HEK293T (cell line): ENCODE measurements around the gene INKA2.

Experiments used
- CTCF ChIA-PET: fragments of 350-600 bp; formaldehyde crosslinking; extraction: SDS; loops from one replicate; lab custom pipeline; 2021; ENCODE audit warnings: antibody characterized with exemption, inconsistent platforms; lab: Yijun Ruan, JAX
- POLR2A ChIA-PET: fragments of 350-600 bp; formaldehyde crosslinking; extraction: SDS; loops from one replicate; lab custom pipeline; 2020; ENCODE audit warnings: antibody characterized with exemption, inconsistent platforms; lab: Yijun Ruan, JAX
- DNase-seq: peaks from one replicate; pipeline ENCODE4 v3.0.0; 2012; ENCODE audit warnings: mixed read lengths; ENCODE audit errors: extremely low spot score
- ARNT ChIP-seq: fragments of 450-650 bp; IDR thresholded peaks from 2 replicates; pipeline ENCODE4 v1.6.1; 2017; ENCODE audit warnings: mild to moderate bottlenecking
- BHLHE40 ChIP-seq: fragments of 450-650 bp; IDR thresholded peaks from 2 replicates; pipeline ENCODE4 v1.6.1; 2016; ENCODE audit warnings: mild to moderate bottlenecking, moderate library complexity, borderline replicate concordance
- CTBP1 ChIP-seq: fragments of 450-650 bp; IDR thresholded peaks from 2 replicates; pipeline ENCODE4 v1.6.1; 2016; ENCODE audit warnings: borderline replicate concordance
- ELF4 ChIP-seq: fragments of 450-650 bp; IDR thresholded peaks from 2 replicates; pipeline ENCODE4 v1.6.1; 2017; ENCODE audit warnings: antibody characterized with exemption
- FOXA1 ChIP-seq: fragments of 450-650 bp; IDR thresholded peaks from 2 replicates; pipeline ENCODE4 v1.6.1; 2016; ENCODE audit warnings: mild to moderate bottlenecking
- FOXK2 ChIP-seq: fragments of 450-650 bp; IDR thresholded peaks from 2 replicates; pipeline ENCODE4 v1.6.1; 2016; ENCODE audit warnings: mild to moderate bottlenecking
- FOXM1 ChIP-seq: fragments of 450-650 bp; IDR thresholded peaks from 2 replicates; pipeline ENCODE4 v1.6.1; 2017; ENCODE audit warnings: mild to moderate bottlenecking, borderline replicate concordance
- HDGF ChIP-seq: fragments of 450-650 bp; IDR thresholded peaks from 2 replicates; pipeline ENCODE4 v1.6.1; 2017; ENCODE audit warnings: antibody characterized with exemption, borderline replicate concordance
- L3MBTL2 ChIP-seq: fragments of 450-650 bp; conservative IDR thresholded peaks from 2 replicates; pipeline ENCODE4 v1.6.1; 2016; ENCODE audit warnings: mild to moderate bottlenecking
- LEF1 ChIP-seq: fragments of 450-650 bp; IDR thresholded peaks from 2 replicates; pipeline ENCODE4 v1.6.1; 2017; ENCODE audit warnings: mild to moderate bottlenecking, borderline replicate concordance
- NFRKB ChIP-seq: fragments of 450-650 bp; IDR thresholded peaks from 2 replicates; pipeline ENCODE4 v1.6.1; 2016; ENCODE audit warnings: mild to moderate bottlenecking, moderate library complexity
- PKNOX1 ChIP-seq: fragments of 450-650 bp; IDR thresholded peaks from 2 replicates; pipeline ENCODE4 v1.6.1; 2016
- SP1 ChIP-seq: fragments of 450-650 bp; IDR thresholded peaks from 2 replicates; pipeline ENCODE4 v1.6.1; 2017
- SUZ12 ChIP-seq: fragments of 450-650 bp; IDR thresholded peaks from 2 replicates; pipeline ENCODE4 v1.6.1; 2016; ENCODE audit warnings: mild to moderate bottlenecking
- TARDBP ChIP-seq: fragments of 450-650 bp; IDR thresholded peaks from 2 replicates; pipeline ENCODE4 v1.6.1; 2016
- ZNF384 ChIP-seq: fragments of 450-650 bp; IDR thresholded peaks from 2 replicates; pipeline ENCODE4 v1.6.1; 2016

Gene INKA2

GRCh38 chr1:111734856-111735255 is 4.3 kb downstream of the INKA2 start:
- TF ChIP-seq PKNOX1 = 0 out of 2 replicates have a peak, but pooled peaks have one; percentile 25
- TF ChIP-seq ELF4 = no peak
- POLR2A ChIA-PET = interaction anchor here (0.9 kb wide), 1 partner anchor 33 kb away, joined by 3 read pairs; no protein-coding TSS in a partner anchor
- no peak for DNase-seq
- CTCF ChIA-PET = interaction anchor here (1.0 kb wide), 1 partner anchor 12 kb away, joined by 3 read pairs; no protein-coding TSS in a partner anchor

- TF ChIP-seq LEF1 = no peak
- TF ChIP-seq SP1 = no peak
- no peak for TF ChIP-seq FOXM1
- TF ChIP-seq FOXK2 = no peak
- no peak for TF ChIP-seq CTBP1
- TF ChIP-seq L3MBTL2 = no peak
- no peak for TF ChIP-seq BHLHE40
- TF ChIP-seq PKNOX1 = no peak
- TF ChIP-seq ZNF384 = no peak
- no peak for TF ChIP-seq FOXA1
- no peak for TF ChIP-seq HDGF
- TF ChIP-seq ELF4 = no peak
- TF ChIP-seq TARDBP = no peak
- TF ChIP-seq SUZ12 = no peak
- no peak for TF ChIP-seq ARNT
- TF ChIP-seq NFRKB = no peak
- ChIA-PET POLR2A (interaction anchor here (0.9 kb wide), 1 partner anchor 34 kb away, joined by 3 read pairs; no protein-coding TSS in a partner anchor), CTCF (interaction anchor here (1.0 kb wide), 1 partner anchor 13 kb away, joined by 3 read pairs; no protein-coding TSS in a partner anchor)
- no peak for DNase-seq
Measured at GRCh38 chr1:111734426-111734825, 4.8 kb downstream of the INKA2 start.

- ChIA-PET CTCF (interaction anchor here (1.0 kb wide), 1 partner anchor 13 kb away, joined by 3 read pairs; no protein-coding TSS in a partner anchor), POLR2A (no interaction called here)
- no peak for DNase-seq
- TF ChIP-seq SUZ12 = no peak
Measured at GRCh38 chr1:111733992-111734341, 5.2 kb downstream of the INKA2 start.

DNA sequence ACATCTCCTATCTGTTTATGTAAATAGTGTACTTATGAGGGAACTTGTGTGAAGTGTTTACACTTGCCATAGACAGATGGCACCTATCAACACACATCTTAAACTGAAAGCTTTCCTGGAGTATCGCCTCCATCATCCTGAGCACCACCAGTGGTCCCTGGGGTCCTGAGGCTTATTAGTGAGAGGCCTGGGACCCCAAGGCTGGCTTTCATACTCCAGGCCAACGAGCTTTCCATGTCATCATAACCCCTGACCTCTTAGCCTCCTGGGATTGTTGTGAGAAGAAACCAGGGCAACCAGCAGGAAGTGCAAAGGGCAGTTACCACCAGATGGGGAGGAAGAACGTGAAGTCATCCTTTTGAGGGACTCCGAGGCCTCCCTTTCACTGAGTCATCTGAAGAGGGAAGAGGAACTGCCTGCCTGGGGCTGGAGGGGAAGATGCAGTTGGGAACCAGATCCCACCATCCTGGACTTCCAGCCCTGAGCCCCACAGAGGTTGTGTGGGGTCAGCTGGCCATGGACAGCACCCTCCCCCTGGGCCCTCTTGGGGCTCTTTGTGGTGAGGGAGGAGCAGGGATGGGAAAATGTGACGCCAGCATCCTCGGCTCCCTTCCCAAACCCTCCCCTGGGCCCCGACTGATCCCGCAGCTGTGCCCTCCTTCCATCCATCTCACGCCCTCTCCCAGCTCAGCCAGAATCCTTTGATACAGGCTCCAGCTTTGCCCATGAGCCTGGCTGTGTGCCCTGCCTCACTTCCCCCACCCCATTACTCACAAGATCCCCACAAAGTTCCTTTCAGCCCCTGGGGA is 5.8 kb downstream of the INKA2 start:
- POLR2A ChIA-PET = no interaction called here
- no peak for TF ChIP-seq FOXK2
- no peak for TF ChIP-seq LEF1
- no peak for TF ChIP-seq SUZ12
- TF ChIP-seq L3MBTL2 = no peak
- no peak for TF ChIP-seq TARDBP
- TF ChIP-seq ARNT = no peak
- TF ChIP-seq SP1 = no peak
- no peak for TF ChIP-seq HDGF
- no peak for TF ChIP-seq FOXM1
- TF ChIP-seq CTBP1 = no peak
- no peak for TF ChIP-seq FOXA1
- no peak for TF ChIP-seq PKNOX1
- no peak for DNase-seq
- CTCF ChIA-PET = no interaction called here

DNA sequence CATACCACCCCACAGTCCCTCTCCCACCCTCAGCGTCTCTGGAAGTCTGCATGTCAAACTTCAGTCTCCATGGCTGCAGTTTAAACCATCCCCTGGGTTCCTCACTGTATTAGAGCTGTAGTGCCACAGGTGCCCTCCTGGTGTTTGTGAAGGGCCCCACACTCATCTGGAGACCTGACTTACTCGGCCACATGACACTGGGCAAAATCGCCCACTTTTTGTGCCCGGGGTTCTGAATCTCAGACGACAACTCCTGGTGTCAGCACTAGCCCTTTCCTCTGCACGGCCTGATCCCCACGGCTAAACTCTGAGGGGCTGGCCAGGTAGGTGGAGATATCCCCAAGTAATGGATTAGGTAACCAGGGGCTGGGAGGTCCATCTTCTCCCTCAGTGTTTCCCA is 6.5 kb downstream of the INKA2 start:
- POLR2A ChIA-PET = no interaction called here
- TF ChIP-seq PKNOX1 (no peak), ZNF384 (no peak), TARDBP (no peak), ARNT (no peak), FOXK2 (no peak)
- CTCF ChIA-PET = interaction anchor here (2.1 kb wide), 1 partner anchor 18 kb away, joined by 7 read pairs; no protein-coding TSS in a partner anchor
- DNase-seq = no peak

DNA sequence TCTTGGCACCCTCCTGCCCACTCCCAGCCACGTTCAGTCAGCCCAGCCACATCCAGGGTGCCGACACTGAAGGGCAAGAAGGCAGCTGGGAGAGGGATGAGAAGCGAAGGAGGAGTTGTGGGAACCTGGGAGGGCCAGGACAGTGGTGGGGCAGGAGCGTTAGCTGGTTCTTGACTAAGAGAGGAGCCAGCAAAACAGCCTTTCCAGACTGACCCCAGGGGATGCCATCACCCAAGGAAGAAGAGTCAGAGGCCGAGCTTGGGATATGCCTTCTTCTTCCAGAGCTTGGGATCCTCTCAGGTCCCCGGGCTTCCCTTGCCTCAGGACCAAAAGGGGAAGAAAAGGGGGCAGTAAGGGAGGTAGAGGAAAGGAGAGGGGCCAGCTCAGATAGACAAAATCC is 7.2 kb downstream of the INKA2 start:
- DNase-seq = no peak
- TF ChIP-seq PKNOX1 (no peak), LEF1 (no peak), CTBP1 (no peak), SUZ12 (no peak), BHLHE40 (no peak), NFRKB (no peak), FOXM1 (no peak)
- ChIA-PET CTCF (interaction anchor here (2.1 kb wide), 1 partner anchor 17 kb away, joined by 7 read pairs; no protein-coding TSS in a partner anchor), POLR2A (no interaction called here)
